Non-pigmented ciliary epithelial cell (primary cell): ENCODE data around the gene RBP3.

ENCODE experiments used
- DNase-seq: peaks from one replicate; pipeline ENCODE4 v3.0.0-alpha.2; 2010; ENCODE audit warnings: low read depth

Gene RBP3

DNA sequence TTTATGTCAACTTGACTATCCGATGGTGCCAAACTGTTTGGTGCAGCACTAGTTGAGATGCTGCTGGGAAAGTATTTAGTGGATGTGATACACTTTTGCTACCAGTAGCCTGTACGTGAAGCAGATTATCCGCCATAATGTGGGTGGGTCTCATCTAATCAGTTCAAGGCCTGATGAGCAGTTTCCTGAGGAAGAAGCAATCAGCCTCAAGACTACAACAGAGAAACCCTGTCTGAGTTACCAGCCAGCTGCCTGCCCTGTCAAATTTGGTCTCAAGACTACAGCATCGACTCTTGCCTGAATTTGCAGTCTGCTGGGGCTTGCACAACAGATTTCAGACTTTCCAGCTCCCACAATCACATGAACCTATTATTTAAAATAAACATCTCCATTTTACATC is 10.9 kb upstream of the RBP3 start:
- DNase-seq, result no peak

DNA sequence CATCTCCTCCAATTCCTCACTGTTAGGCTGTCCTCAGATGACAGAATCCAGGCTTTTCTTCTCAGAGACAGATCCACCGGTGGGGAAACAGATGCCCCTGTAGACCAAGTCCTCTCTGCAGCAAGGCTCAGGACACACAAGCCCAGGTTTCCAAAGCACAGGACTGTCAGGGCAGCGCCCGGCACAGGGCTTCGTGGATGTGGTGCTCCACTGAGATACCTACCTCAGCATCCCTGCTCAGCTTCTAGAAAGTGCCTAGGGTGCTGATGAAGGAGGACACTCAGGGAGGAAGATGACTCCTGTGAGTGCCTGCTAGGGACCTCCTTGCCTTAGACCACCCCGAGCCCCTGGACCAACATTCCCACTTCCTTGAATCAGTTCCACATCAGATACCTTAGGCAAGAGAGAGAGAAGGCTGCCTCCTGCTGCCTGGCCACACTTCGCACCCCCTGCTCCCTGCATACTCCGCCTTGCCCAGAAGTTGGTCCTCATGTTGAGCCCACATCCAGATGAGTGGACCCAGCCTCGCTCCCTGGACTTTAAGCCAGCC is 8.9 kb upstream of the RBP3 start:
- no peak for DNase-seq

- no peak for DNase-seq
These were observed 8.2 kb upstream of the RBP3 start for GRCh38 chr10:47339759-47340607.

- no peak for DNase-seq
These were observed 7.5 kb upstream of the RBP3 start for GRCh38 chr10:47340608-47341170.

DNA sequence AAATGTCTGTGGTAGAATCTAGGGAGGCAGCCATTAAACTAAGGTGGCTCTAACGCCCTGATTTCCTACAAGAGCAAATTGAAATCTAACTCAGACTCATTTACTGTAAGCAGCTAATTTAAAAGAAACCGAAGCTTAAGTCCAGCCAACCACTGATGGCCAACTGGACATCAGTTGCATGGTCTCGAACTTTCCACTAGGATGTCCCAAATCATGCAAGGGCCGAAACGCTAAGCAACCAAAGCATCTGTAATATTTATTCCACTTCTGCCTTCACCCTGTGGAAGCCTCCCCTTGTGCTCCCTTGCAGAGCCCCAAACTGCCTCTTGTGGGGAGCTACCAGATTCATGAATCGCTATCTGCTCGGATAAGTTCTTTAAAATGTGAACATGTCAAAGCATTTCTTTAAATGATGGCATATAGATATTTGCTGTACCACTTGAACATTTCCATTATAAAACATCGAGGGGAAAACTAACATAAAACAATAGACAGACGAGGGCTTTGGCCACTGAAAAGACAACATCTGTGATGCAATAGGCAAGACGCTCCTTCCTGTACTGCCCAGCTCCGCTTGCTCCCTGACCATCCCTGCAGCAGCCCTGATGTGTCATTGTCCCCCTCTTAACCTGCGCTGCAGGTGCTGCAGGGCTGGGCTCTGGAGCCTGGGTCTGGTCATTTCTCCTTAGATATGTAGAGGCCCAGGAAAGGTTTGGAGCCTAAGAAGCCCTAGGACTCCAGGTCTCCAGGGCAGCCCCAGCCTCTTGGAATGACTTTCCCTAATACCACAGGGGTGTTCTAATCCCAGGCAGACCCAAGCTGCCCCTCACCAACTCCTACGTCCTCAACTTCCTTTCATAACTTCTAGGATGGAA is 2.9 kb upstream of the RBP3 start:
- no peak for DNase-seq

GRCh38 chr10:47346581-47347302 is 1.4 kb upstream of the RBP3 start:
- no peak for DNase-seq

GRCh38 chr10:47347303-47347675 is 874 bp upstream of the RBP3 start:
- DNase-seq, result no peak

- no peak for DNase-seq
These were observed 703 bp downstream of the RBP3 start for GRCh38 chr10:47348661-47349470.

GRCh38 chr10:47349516-47349915 is 1.4 kb downstream of the RBP3 start:
- DNase-seq, result no peak

- DNase-seq, result no peak
These were observed 1.8 kb downstream of the RBP3 start for GRCh38 chr10:47349941-47350371.

DNA sequence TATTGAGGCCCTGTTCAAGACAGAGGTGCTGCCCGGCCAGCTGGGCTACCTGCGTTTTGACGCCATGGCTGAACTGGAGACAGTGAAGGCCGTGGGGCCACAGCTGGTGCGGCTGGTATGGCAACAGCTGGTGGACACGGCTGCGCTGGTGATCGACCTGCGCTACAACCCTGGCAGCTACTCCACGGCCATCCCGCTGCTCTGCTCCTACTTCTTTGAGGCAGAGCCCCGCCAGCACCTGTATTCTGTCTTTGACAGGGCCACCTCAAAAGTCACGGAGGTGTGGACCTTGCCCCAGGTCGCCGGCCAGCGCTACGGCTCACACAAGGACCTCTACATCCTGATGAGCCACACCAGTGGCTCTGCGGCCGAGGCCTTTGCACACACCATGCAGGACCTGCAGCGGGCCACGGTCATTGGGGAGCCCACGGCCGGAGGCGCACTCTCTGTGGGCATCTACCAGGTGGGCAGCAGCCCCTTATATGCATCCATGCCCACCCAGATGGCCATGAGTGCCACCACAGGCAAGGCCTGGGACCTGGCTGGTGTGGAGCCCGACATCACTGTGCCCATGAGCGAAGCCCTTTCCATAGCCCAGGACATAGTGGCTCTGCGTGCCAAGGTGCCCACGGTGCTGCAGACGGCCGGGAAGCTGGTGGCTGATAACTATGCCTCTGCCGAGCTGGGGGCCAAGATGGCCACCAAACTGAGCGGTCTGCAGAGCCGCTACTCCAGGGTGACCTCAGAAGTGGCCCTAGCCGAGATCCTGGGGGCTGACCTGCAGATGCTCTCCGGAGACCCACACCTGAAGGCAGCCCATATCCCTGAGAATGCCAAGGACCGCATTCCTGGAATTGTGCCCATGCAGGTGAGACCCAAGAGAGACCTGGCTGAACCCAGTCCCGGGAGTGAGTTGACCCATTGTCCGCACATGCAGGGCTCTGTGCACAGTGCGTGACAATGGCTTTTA is 2.8 kb downstream of the RBP3 start:
- DNase-seq, result no peak

GRCh38 chr10:47351899-47352815 is 4.0 kb downstream of the RBP3 start:
- no peak for DNase-seq

DNA sequence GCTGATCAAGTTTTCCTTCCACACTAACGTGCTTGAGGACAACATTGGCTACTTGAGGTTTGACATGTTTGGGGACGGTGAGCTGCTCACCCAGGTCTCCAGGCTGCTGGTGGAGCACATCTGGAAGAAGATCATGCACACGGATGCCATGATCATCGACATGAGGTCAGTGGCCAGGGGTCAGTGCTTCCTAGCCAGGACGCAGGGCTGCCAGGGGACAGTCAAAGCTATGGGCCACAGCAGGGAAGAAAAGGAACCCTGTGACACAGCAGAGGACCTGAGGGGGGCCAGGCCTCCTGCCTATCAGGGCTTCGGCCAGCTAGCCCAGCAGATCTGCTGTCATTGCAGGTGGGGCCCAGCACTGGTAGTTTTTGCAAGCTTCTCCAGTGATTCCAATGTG is 5.2 kb downstream of the RBP3 start:
- no peak for DNase-seq

- DNase-seq, result no peak
These were observed 6.0 kb downstream of the RBP3 start for GRCh38 chr10:47354165-47354564.

DNA sequence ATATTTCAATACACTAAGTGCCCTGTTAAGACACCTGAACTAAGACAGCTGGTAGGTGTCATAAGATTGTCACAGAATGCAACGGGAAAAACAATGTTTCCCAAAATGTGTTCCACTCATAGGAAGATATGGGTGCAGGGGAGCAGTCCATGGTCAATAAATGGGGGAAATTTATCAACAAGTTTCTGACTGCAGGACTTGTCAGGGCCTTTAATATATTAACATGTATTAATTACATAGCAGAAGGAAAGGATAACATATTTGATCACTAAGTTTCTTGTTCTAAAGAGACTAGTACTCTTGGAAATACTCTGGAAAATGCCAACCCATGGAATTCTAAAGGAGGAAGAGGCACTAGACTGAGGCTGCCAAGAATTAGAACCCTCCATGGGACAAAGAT is 6.7 kb downstream of the RBP3 start:
- DNase-seq, result no peak

- DNase-seq, result no peak
These were observed 8.5 kb downstream of the RBP3 start for GRCh38 chr10:47356708-47357107.

DNA sequence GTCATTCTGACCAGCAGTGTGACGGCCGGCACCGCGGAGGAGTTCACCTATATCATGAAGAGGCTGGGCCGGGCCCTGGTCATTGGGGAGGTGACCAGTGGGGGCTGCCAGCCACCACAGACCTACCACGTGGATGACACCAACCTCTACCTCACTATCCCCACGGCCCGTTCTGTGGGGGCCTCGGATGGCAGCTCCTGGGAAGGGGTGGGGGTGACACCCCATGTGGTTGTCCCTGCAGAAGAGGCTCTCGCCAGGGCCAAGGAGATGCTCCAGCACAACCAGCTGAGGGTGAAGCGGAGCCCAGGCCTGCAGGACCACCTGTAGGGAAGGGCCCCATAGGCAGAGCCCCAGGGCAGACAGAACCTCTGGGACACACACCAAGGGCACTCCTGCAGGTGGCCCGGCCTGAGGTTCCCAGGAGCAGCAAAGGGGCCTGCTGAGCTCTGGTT is 9.0 kb downstream of the RBP3 start:
- DNase-seq, result no peak

- DNase-seq, result no peak
These were observed 9.7 kb downstream of the RBP3 start for GRCh38 chr10:47357911-47358310.

- DNase-seq, result no peak
These were observed 10.3 kb downstream of the RBP3 start for GRCh38 chr10:47358457-47358856.
